NCI-H1092 treated with DMSO at 0.1 percent for 48 hours (cell line): ENCODE data around the gene DAPP1.
"Not testable (repeated sequence)": the region's sequence is repeated elsewhere in the genome, so short reads cannot be mapped to it uniquely, and the experiment has no call there.

Experiments
- DNase-seq: peaks from one replicate; lab custom pipeline; 2025; lab: John Stamatoyannopoulos, UW

DAPP1 gene

DNA sequence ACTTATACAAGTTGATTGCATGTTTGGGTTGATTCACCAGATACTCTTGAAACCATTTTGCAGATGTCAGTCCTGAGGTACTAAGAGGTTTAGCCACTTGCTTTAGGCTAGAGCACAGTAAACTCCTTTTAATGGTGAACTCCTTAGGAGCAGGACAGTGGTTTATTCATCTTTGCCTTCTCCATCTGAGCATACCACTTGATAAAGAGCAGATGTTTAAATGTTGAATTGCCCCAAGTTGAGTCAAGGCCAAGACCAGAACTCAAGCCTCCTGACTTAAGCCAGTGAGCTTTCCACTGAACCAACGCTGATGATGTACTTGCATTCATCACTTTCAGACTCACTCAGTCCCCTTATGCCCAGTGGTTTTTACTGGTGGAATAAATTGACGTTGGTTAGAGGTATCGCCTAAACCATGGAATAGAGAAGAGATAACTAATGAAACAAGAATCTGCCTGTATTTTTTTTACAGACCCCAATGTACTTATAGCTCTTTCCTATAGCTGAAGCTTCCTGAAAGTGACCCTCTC, 7.5 kb downstream of the DAPP1 start:
- no peak for DNase-seq

DNA sequence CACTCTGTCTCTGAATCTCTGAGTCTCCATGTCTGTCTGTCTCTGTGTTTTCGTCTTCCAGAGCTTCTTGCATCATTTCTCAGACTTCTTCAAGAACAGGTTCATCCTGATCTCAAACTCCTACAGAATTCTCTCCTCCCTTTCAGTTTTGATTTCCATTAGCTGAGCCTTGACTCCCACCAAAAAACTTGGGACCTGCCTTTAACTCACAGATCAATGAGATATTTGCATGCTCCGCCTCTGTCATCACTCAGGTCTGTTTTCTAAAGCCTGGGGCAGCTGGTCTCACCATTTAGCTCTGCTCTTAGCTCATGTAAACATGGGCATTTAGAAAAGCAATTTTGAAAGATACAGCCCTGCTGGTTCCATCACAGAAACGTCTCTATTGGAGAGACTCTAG, 8.6 kb downstream of the DAPP1 start:
- no peak for DNase-seq

DNA sequence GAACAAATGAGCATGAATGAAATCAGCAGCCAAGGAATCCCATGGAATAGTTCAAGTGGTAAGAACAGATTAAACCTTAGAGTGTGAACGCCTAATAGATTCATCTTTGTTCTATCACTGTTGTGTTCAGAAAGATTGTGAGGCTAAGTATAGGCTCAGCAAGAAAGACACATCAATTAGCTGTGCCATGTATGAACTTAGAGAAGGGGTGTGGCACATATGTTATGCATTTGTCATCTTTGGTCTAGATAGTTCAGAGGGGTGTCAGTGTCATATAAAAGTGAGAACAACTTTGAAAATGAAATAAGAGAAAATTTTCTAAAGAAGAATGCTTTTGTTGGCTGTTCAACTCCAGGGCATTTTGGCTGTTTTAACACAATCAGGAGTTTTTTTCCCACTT, 9.4 kb downstream of the DAPP1 start:
- no peak for DNase-seq

DNA sequence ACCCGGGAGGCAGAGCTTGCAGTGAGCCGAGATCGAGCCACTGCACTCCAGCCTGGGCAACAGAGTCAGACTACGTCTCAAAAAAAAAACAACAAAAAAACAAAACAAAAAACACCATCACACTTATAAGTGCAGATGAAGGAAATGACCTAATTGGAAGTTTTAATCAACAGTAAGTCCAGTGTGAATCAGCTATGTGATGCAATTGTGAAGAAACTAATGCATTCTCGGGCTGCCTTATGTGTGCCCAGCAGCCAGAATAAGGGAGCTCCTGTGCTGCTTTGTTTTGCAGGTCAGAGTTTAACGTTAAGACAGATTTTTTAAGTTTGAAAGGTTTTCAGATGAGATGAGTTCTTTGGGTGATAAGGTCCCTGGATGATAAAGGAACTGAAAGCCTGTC, 10.8 kb downstream of the DAPP1 start:
- DNase-seq, result no peak

DNA sequence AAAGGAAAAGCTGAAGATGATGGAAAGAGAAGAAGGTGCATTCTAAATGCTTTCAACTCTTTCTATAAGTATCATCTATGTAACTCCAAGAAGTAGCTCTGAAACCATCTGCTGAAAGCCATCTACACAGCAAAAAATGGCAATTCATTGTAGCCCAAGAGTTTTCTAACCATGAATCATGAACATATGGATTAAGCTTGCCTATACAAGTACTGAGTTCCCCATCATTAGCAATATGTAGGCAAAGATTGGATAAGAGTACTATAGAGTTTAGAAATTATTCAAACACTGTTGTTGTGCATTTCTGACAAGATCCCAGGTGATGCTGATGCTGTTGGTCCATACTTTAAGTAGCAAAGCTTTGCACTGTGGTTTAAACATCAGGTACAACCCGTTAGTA, 11.2 kb downstream of the DAPP1 start:
- no peak for DNase-seq

DNA sequence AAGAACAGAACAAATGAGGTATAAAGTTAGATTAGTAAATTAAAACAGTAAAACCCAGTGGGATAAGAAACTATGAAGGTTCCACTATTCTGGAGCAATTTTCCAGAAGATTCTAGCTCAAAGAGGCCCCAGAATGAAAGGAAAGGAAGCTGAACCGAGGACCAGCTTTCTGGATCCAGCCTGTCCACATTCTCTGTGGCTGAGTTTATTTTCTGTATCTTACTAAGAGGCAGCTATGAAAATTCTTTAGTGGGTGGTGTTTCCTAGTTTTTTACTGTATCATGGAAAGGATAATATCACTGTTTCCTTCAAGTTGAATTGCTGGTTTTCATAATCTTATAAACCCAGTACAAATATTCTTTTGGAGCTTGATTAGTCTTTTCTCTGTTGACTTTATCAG, 11.8 kb downstream of the DAPP1 start:
- DNase-seq, result no peak

DNA sequence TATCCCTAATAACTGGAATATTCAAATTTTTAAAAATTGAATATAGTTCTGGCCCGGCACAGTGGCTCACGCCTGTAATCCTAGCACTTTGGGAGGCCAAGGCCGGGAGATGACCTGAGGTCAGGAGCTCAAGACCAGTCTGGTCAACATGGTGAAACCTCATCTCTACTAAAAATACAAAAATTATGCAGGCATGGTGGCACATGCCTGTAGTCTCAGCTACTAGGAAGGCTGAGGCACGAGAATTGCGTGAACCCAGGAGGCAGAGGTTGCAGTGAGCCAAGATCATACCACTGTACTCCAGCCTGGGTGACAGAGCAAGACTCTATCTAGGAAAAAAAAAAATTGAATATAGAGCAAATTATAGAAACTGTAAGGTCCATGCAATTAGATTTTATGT, 13.4 kb downstream of the DAPP1 start:
- DNase-seq, result not testable (repeated sequence)

DNA sequence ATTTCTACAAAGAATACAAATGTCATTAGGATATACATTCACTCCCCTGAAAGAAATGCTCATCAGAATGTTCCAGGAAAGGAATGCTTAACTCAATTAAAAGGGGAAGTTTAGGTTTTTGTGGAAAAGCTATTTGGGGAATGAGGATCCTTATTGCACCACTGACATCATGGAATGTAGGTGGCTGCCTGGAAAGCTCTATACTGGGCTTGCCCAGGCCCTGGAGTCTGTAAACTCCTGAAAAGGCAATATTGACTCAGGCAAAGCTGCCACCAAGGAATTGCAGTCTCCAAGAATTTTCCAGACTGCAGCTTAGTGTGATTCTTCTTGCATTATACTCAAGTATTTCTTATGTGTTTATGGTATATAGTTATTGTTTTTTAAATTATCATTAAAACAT, 15.7 kb downstream of the DAPP1 start:
- DNase-seq, result no peak

DNA sequence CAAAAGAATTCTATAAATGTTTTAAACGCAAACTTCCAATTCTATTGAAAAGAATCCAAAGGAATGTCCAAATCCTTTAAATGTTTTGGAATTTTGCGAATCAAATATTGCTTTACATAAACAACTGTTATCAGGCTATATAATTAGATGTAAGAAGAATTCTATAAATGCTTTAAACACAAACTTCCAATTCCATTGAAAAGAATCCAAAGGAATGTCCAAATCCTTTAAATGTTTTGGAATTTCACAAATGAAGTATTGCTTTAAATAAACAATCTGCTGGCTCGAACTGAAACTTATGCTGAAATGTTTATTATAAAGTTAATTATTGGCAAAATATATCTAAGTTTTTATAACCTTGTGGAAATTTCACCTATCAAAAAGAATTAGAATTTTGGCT, 16.1 kb downstream of the DAPP1 start:
- DNase-seq, result no peak

DNA sequence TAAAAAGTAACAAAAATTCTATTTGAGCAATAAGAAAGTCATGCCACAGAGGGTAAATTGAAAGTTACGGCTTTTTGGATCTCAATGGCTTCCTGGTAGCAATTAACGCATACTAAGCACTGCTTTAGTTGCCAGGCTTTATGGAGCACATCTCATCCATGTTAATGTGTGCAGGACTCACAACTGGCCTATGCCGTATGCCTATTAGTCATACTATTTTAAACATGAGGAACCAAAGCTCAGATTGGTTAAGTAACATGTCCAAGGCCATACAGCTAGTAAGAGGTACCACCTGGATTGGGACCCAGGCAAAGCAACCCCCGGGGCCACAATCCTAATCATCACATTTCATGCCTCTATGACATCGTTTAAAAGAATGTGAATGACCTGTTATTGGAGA, 17.1 kb downstream of the DAPP1 start:
- no peak for DNase-seq

DNA sequence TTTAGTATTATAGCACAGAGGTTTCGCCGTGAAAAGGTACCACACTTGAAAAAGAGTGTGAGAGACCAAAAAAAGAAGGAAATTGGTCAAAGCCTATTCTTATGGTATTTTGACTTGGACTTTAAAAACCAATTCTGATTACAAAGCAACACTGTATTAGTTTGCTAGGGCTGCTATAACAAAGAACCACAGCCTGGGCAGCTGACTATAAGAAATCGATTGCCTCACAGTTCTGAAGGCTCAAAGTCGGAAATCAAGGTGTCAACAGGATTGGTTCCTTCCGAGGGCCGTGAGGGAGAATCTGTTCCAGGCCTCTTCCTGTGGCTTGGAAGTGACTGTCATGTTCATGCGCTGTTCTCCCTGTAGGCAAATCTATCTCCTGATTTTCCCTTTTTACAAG, 17.9 kb downstream of the DAPP1 start:
- no peak for DNase-seq

DNA sequence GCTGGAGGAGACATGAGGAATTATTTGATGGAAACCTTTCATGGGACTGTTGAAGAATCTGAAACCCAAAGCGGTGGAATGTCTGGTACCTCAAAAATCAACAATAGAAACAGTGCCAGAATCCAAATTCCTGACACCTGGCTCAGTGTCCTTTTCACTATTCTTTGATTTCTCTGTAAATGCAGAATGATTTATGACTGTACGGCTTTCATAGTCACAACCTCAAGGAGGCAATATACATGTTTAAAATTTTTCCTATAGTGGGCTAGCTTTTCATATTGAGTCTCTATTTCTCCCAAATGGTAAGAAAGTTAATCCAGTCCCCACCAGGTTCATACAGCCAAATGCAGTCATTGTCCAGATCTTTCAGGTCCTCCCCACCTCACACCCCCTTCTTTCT, 19.3 kb downstream of the DAPP1 start:
- DNase-seq, result no peak

DNA sequence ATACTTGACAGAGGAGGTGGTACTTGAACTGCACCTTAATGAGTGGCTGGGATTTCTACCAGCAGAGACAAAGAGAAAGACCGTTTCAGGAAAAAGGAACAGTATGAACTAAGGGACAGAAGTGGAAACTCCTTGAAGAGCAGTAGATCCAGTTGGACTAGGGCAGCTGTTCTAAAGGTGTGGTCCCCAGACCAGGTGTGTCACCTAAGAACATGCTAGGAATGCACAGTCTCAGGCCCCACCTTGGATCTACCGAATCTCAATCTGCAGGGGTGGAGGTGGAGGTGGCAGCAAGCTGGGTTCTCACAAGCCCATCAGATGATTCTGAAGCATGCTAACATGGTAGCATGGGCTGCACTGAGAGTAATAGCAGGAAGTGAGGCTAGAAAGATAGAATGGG, 22.3 kb downstream of the DAPP1 start:
- no peak for DNase-seq

DNA sequence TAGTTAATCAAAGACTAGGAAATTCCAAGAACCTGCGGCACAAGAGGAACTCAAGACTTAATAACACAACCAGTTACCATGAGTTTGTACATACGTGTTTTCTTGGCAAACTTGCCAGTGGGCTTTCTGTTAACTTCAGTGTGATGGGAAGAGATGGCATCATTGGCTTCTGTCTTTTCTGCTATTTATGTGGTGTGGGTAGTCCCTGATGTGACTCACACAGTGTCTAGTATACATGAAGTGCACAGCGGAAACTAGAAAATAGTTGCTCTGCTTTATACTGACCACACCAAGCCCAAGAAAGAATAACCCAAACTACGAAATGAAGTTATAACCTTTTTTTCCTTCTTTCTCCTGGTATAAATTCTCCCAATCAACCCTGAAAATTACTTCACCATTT, 24.5 kb downstream of the DAPP1 start:
- no peak for DNase-seq

DNA sequence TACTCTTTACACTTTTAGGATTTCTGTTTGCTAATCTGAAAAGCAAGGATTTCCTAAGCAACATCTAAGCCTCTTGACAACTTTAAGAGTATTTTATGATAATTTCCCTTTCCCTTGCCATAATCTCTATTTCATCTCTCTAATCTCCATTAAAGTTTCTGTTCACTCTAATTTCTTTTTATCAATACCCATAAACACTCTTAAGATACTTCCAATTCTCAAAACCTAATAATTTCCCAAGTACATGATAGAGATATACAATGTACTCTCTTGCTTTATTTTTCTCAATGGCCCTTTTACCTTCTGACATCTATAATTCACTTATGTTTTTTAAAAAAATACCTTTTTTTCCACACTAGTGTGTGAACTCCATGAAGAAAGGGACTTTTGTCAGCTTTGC, 26.8 kb downstream of the DAPP1 start:
- no peak for DNase-seq

DNA sequence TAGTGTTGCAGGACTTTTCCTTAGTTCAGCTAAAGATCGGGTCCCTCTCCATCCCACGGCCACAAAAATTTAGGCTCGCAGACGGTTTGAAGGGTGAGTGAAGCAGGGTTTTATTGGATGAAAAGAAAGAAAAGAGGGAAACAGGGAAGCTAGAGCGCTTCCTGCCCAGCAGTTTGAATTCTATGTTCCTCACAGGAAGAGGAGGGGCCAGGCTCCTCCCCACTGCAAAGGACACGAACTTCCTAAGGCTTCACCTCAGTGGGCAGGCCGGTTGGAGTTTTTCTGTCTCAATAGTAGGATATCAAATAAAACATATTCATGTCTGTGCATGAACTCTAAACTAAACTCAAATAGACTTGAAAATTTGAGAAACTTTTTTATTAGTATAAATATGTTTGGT, 27.4 kb downstream of the DAPP1 start:
- DNase-seq, result no peak

DNA sequence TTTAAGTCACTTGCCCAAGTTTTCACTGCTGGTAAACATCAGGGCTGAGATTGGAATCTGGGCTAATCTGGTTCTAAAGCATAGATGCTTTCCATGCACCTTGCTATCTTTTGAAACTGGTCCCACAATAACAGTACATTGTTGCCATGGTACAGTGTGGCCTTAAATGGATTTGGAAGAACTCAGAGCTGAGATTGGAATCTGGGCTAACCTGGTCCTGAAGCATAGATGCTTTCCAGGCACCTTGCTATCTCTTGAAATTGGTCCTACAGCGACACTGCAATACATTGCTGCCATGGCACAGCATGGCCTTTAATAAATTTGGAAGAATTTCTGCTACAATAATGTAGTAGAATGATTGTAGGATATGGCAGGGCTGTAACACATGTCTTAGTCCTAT, 28.6 kb downstream of the DAPP1 start:
- no peak for DNase-seq

DNA sequence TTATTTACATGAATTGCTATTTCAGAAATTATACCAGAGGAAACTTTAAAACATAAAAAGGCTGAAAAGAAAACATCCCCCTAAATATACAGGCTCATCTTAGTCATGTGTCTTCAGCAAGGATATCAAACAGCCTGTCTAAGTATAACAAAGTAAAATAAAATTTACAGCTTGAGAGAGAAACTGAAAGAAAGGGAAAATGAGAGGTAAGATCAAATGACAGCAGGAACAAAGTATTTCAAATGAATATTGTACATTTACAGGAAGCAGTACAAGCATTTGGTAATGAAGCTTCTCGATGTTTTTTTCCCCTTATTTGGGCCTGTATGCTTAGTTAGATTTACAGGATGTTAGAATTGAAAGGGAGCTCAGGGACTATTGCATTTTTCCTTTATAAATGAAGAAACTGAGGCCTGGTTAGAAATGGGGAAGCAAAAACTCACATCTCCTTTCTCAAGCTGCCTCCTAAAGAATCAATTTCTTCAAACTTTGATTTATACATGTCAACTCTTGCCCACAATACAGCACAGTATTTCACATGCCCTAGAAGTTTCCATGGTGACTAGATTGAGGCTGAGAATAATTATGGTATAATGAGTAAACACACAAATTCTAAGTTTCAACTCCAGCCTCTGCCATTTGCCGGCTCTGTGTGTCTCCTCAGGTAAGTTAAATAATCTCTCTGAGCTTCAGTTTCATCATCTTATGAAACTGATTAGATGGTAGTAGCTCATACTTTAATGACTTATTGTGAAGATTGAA, 29.3 kb downstream of the DAPP1 start:
- no peak for DNase-seq

DNA sequence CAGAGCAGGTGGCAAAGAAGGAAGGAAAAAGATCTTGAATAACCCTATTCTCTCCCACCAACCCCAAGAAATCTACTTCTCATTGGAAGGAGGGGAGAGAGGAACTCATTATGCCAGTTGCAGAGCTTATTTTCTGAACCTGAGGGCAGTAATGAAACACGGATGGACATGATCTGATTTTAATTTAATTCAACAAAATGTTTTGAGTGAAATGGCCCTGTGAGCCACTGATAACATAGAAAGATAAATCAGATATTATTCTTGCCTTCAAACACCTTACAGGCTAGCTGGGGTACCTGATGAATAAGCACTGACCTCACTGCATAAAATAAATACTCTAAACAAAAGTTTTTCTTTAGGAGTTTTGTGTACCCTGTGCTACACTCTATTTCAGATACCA, 30.3 kb downstream of the DAPP1 start:
- DNase-seq, result no peak

DNA sequence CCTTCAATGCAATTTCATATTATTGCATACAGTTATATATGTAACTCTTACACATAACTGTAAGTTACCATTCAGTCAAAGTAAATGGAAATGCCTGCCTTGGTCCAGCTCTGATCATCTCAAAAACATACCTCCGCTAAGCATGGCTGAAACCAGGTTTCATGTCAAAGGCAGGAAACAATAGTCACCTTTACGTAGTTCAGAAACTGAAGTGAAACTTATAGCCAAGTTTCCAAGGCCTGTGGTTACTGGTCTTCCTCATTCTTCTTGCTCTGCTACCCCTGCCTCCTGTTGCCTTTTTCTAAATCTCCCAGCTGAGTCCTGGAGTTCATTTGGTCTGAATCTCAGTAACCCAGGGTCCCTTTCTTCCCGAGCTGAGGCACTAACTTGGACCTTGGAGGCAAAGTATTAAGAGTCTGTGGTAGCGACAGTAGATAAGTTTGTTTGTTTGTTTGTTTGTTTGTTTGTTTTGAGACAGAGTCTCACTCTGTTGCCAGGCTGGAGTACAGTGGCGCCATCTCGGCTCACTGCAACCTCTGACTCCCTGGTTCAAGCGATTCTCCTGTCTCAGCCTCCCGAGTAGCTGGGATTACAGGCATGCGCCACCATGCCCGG, 30.8 kb downstream of the DAPP1 start:
- DNase-seq, result no peak

DNA sequence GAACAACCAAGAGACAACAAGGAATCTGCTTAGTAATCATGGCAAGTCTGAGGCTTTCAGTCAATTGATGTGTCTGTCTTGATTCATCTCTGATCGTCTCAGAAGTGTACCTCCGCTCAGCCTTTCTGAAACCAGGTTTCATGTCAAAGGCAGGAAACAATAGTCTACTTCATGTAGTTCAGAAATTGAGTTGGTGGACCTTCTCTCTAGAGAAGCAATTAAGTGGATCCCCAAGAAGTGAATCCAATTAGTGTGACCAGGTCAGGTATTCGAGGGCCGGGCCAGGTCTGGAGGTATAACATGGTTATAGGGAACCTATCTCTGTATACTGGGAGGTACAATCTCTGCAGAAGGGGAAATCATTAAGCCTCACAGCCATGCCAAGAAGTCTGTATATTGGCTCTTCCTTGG, 32.0 kb downstream of the DAPP1 start:
- DNase-seq, result no peak

DNA sequence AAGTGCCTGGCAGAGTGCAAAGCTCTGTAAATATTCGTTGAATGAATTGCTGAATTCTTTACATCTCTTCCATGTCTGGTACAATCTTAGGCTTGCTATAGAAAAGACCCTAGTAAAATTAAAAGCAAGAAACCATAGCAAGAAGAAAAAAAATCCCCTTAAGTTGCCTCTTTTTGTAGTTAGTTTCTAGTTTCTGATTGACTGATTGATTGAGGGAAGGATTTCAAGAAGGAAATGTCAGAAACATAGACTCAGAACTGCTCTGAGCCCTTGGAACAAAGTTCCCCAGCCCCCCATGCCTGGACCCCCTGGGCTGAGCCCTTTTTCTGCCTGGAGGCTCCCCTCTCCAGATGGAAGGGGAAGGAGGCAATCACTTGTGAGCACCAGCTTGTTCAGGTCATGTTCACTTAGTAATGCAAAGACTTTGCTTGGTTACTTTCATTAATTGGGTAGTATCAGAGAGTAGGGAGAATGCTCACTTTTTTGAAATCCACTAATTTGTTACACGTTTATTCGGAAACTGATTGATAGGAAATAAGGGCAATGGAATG, 35.6 kb downstream of the DAPP1 start:
- DNase-seq, result no peak

DNA sequence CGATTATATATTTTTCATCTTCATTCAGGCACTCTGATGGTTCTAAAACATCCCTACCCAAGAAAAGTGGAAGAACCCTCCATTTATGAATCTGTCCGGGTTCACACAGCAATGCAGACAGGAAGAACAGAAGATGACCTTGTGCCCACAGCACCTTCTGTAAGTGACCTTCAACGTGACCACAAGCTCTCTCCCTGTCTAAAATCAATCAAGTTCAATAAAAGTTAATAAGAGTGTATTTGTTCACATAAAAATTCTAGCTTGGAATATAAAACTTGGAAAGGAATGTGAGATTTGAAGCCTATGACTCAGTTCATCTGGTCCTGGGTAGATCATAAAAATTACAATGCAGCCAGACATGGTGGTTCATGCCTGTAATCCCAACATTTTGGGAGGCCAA, 36.6 kb downstream of the DAPP1 start:
- DNase-seq, result no peak

DNA sequence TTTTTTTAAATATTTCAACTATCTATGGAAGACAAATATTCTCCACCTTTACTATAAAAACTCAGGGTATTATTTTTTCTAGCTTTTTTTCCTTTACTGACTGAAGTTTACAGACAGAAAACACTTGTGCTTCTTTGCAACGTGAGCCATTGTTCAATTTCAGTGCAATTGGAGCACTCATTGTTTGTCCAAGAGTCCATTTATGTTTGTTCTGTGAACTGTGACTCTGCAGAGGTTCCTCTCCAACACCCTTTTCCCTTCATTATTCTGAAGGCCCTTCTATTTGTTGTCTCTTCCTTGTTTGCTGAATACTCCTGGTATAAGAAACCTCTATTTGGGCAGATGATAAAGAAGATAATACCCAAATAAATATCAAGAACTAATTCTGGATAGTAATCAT, 37.4 kb downstream of the DAPP1 start:
- peak; percentile 11 for DNase-seq
